Astrocyte (in vitro differentiated cells and primary cell): ENCODE data around the gene TRPV2. TPM values are rescaled to one million over a fixed set of nuclear protein-coding genes. Genes with fewer than 3 reads are reported as not detected.
A peak's percentile ranks its signal among the peaks of the same experiment; 100 is the strongest.

Experiments used
- DNase-seq: peaks from one replicate; pipeline ENCODE4 v3.0.0-alpha.2; 2010; ENCODE audit warnings: low read depth
- FAIRE-seq: peaks from 2 replicates; lab custom pipeline; 2011; peaks lifted over from hg19 to GRCh38; lab: Jason Lieb, UNC
- H2AFZ ChIP-seq: 2 replicates; pipeline ENCODE4 v1.6.0; 2012; ENCODE audit warnings: low read depth, low read length, inconsistent platforms
- H3K27ac ChIP-seq: 2 replicates; pipeline ENCODE4 v1.5.1; 2011; ENCODE audit warnings: low read depth, low read length, inconsistent platforms
- H3K27me3 ChIP-seq: 2 replicates; pipeline ENCODE4 v1.6.0; 2011; ENCODE audit warnings: low read length, inconsistent platforms; ENCODE audit not compliant: insufficient read depth
- H3K36me3 ChIP-seq: 2 replicates; pipeline ENCODE4 v1.5.1; 2011; ENCODE audit warnings: low read length, inconsistent platforms; ENCODE audit not compliant: insufficient read depth
- H3K4me1 ChIP-seq: 2 replicates; pipeline ENCODE4 v1.5.1; 2011; ENCODE audit warnings: low read length, inconsistent platforms; ENCODE audit not compliant: insufficient read depth
- H3K4me2 ChIP-seq: 2 replicates; pipeline ENCODE4 v1.6.0; 2012; ENCODE audit warnings: low read length, inconsistent platforms
- H3K4me3 ChIP-seq: 2 replicates; pipeline ENCODE4 v1.5.1; 2011; ENCODE audit warnings: low read depth, mild to moderate bottlenecking, low read length, inconsistent platforms; ENCODE audit not compliant: insufficient read depth
- H3K79me2 ChIP-seq: 2 replicates; pipeline ENCODE4 v1.6.0; 2012; ENCODE audit warnings: mild to moderate bottlenecking, low read length, inconsistent platforms; ENCODE audit not compliant: insufficient read depth
- H3K9ac ChIP-seq: 2 replicates; pipeline ENCODE4 v1.6.0; 2012; ENCODE audit warnings: mild to moderate bottlenecking, low read length, inconsistent platforms
- H3K9me3 ChIP-seq: 2 replicates; pipeline ENCODE4 v1.5.1; 2012; ENCODE audit warnings: low read depth, mild to moderate bottlenecking, low read length, inconsistent platforms; ENCODE audit not compliant: insufficient read depth
- H4K20me1 ChIP-seq: 2 replicates; pipeline ENCODE4 v1.6.0; 2012; ENCODE audit warnings: low read length, inconsistent platforms; ENCODE audit not compliant: insufficient read depth
- H3K27ac Mint-ChIP-seq: one replicate; pipeline ENCODE4 v1.8.0; 2021; ENCODE audit warnings: mild to moderate bottlenecking, mixed read lengths; ENCODE audit not compliant: unreplicated experiment
- H3K27me3 Mint-ChIP-seq: one replicate; pipeline ENCODE4 v1.8.0; 2021; ENCODE audit warnings: low read depth, mixed read lengths; ENCODE audit not compliant: unreplicated experiment
- H3K36me3 Mint-ChIP-seq: one replicate; pipeline ENCODE4 v1.8.0; 2021; ENCODE audit warnings: low read depth, mixed read lengths; ENCODE audit not compliant: unreplicated experiment
- H3K4me1 Mint-ChIP-seq: one replicate; pipeline ENCODE4 v1.8.0; 2021; ENCODE audit warnings: low read depth, mixed read lengths; ENCODE audit not compliant: unreplicated experiment
- H3K4me3 Mint-ChIP-seq: one replicate; pipeline ENCODE4 v1.8.0; 2021; ENCODE audit warnings: mild to moderate bottlenecking, moderate library complexity, mixed read lengths; ENCODE audit not compliant: unreplicated experiment
- H3K9me3 Mint-ChIP-seq: one replicate; pipeline ENCODE4 v1.8.0; 2021; ENCODE audit warnings: mild to moderate bottlenecking, mixed read lengths; ENCODE audit not compliant: unreplicated experiment
- EZH2 ChIP-seq: IDR thresholded peaks from 2 replicates; pipeline ENCODE4 v1.6.1; 2012; ENCODE audit warnings: mild to moderate bottlenecking, low read length, inconsistent platforms; ENCODE audit not compliant: insufficient read depth
- total RNA-seq: library from RNA; stranded (reverse); gene quantifications from 2 replicates; pipeline ENCODE4 v1.2.1, GENCODE V29; 2021
- TF ChIP-seq, protein P1 (sequence below): IDR thresholded peaks from 2 replicates; pipeline ENCODE4 v1.5.1; 2011; ENCODE audit warnings: low read depth, mild to moderate bottlenecking, inconsistent platforms, low read length, moderate library complexity; ENCODE audit not compliant: insufficient read depth

The TRPV2 gene
- total RNA-seq, 1 donor from 2014 or later, result 0.86 TPM

DNA sequence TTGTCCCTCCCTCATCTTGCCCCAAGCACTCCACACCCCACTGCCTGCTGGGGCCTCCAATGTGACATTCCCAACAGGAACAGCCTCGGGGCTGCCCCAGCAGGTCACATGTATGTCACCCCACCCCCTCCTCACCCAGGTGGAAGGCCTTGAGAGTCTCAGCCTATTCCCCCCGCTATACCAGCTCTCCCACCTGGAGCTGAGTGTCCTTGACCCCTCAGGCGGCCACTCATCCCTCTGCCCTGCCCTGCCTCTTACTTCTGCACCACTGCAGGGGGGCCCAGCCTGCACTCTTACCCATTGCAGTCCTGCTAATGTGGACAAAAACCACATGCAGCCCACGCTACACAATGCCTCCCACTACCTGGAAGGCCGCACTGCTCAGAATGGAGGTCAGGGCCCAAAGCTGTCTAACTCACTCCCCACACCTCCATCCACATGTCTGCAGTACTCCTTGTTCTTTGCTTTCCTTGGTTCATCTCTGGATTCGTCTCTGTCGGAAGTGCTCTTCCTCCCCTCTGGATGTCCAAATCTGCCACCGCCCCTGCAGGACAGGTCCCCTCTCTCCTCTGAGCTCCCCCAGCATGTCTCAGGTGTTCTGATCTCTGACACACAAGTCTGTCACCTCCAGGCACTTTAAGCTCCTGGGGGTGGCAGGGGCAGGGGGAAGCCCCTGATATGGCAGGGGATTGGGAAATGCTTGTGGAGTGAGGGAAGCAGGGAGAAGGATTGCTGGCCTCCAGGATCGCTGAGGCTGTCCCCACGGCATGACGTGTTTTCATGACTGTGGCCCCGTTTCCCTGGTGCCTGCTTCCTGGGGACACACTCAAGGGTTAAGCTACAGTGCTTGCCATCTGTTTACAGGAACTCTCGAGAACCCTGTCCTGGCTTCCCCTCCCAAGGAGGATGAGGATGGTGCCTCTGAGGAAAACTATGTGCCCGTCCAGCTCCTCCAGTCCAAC, 20.8 kb downstream of the TRPV2 start:
- DNase-seq (no peak), FAIRE-seq (no peak)
- Mint-ChIP-seq H3K36me3 (peaks cover 17% of the 10 kb centered on the region), H3K27ac (peak overlapping the region; percentile 64), H3K9me3 (peaks cover 2% of the 10 kb centered on the region), H3K4me3 (peak overlapping the region; percentile 11), H3K27me3 (peaks cover 4% of the 10 kb centered on the region), H3K4me1 (no peaks in the 10 kb centered on the region)
- Histone ChIP-seq H3K27me3 (no peaks in the 10 kb centered on the region), H3K4me2 (no peak overlapping the region), H3K27ac (no peak overlapping the region), H3K9me3 (no peaks in the 10 kb centered on the region), H3K4me1 (peaks cover 19% of the 10 kb centered on the region), H3K9ac (no peak overlapping the region), H3K79me2 (peaks cover 24% of the 10 kb centered on the region), H4K20me1 (peaks cover 20% of the 10 kb centered on the region), H3K36me3 (peaks cover 12% of the 10 kb centered on the region), H2AFZ (no peak overlapping the region), H3K4me3 (no peak overlapping the region)
- TF ChIP-seq, protein P1, sequence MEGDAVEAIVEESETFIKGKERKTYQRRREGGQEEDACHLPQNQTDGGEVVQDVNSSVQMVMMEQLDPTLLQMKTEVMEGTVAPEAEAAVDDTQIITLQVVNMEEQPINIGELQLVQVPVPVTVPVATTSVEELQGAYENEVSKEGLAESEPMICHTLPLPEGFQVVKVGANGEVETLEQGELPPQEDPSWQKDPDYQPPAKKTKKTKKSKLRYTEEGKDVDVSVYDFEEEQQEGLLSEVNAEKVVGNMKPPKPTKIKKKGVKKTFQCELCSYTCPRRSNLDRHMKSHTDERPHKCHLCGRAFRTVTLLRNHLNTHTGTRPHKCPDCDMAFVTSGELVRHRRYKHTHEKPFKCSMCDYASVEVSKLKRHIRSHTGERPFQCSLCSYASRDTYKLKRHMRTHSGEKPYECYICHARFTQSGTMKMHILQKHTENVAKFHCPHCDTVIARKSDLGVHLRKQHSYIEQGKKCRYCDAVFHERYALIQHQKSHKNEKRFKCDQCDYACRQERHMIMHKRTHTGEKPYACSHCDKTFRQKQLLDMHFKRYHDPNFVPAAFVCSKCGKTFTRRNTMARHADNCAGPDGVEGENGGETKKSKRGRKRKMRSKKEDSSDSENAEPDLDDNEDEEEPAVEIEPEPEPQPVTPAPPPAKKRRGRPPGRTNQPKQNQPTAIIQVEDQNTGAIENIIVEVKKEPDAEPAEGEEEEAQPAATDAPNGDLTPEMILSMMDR, result no peak
- TF ChIP-seq EZH2, result no peak

DNA sequence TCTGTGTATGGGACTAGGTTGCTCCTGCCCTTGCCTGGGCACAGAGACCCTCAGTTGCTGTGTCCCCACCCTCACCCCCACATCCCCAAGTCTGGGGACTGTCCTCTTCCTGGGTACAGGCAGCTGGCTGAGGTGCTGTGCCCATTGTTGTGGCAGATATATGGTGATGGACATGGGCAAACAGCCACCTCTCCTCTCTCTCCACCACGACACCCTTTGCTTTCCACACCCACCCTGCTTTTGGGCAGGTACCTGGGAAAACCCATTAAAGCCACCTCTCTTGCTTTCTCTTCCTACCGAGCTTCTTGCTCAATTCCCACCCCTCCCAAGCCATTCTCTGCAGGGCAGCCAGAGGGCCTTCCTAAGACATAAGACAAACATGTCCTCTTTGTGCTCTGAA, 21.7 kb downstream of the TRPV2 start:
- Histone ChIP-seq H3K9ac (no peak overlapping the region), H4K20me1 (peaks cover 29% of the 10 kb centered on the region), H3K27ac (no peak overlapping the region), H3K4me3 (no peak overlapping the region), H3K4me1 (peaks cover 28% of the 10 kb centered on the region), H3K4me2 (no peak overlapping the region), H3K27me3 (no peaks in the 10 kb centered on the region), H3K9me3 (no peaks in the 10 kb centered on the region), H2AFZ (no peak overlapping the region), H3K79me2 (peaks cover 33% of the 10 kb centered on the region), H3K36me3 (peaks cover 21% of the 10 kb centered on the region)
- no peak for TF ChIP-seq EZH2
- TF ChIP-seq, protein P1, result no peak
- H3K4me1 Mint-ChIP-seq, result peaks cover 4% of the 10 kb centered on the region
- peaks cover 25% of the 10 kb centered on the region for H3K36me3 Mint-ChIP-seq
- peaks cover 2% of the 10 kb centered on the region for H3K9me3 Mint-ChIP-seq
- H3K27ac Mint-ChIP-seq, result peak overlapping the region; percentile 34
- DNase-seq (no peak), FAIRE-seq (no peak)
- peaks cover 4% of the 10 kb centered on the region for H3K27me3 Mint-ChIP-seq
- H3K4me3 Mint-ChIP-seq, result peak overlapping the region; percentile 20

DNA sequence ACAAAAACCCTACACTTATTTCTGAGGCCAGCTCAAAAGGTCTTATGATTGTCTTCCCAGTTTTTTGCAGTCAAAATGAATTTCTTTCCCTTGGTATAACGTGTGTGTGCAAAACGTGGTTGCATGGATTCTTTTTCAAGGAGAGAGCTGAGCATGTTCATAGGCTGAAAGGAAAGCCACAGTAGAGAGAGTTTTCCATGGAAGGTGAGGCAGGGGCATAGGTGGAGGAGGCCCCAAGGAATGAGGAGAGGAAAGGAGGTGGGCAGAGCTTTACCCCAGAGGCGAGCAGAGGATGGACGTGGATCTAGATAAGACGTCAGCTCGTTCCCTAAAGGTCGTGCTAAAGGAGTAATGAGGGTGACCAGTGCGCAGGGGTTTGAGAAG, 22.8 kb downstream of the TRPV2 start:
- H3K4me2 ChIP-seq, result peak overlapping the region; percentile 90
- H3K27ac Mint-ChIP-seq, result peak overlapping the region; percentile 98
- peaks cover 32% of the 10 kb centered on the region for H3K36me3 ChIP-seq
- no peaks in the 10 kb centered on the region for H3K9me3 ChIP-seq
- DNase-seq (no peak), FAIRE-seq (no peak)
- peaks cover 30% of the 10 kb centered on the region for H3K36me3 Mint-ChIP-seq
- H3K79me2 ChIP-seq, result peaks cover 44% of the 10 kb centered on the region
- no peaks in the 10 kb centered on the region for H3K27me3 ChIP-seq
- TF ChIP-seq, protein P1, result no peak
- no peak for TF ChIP-seq EZH2
- peaks cover 31% of the 10 kb centered on the region for H3K4me1 ChIP-seq
- peaks cover 13% of the 10 kb centered on the region for H3K4me1 Mint-ChIP-seq
- H3K27ac ChIP-seq, result peak overlapping the region; percentile 90
- peaks cover 40% of the 10 kb centered on the region for H4K20me1 ChIP-seq
- peaks cover 2% of the 10 kb centered on the region for H3K9me3 Mint-ChIP-seq
- peak overlapping the region; percentile 99 for H3K4me3 Mint-ChIP-seq
- peak overlapping the region; percentile 82 for H3K9ac ChIP-seq
- peak overlapping the region; percentile 89 for H2AFZ ChIP-seq
- H3K4me3 ChIP-seq, result peak overlapping the region; percentile 57
- H3K27me3 Mint-ChIP-seq, result peaks cover 4% of the 10 kb centered on the region
